ENCODE results near the gene MOGAT3.

MOGAT3 gene

DNA sequence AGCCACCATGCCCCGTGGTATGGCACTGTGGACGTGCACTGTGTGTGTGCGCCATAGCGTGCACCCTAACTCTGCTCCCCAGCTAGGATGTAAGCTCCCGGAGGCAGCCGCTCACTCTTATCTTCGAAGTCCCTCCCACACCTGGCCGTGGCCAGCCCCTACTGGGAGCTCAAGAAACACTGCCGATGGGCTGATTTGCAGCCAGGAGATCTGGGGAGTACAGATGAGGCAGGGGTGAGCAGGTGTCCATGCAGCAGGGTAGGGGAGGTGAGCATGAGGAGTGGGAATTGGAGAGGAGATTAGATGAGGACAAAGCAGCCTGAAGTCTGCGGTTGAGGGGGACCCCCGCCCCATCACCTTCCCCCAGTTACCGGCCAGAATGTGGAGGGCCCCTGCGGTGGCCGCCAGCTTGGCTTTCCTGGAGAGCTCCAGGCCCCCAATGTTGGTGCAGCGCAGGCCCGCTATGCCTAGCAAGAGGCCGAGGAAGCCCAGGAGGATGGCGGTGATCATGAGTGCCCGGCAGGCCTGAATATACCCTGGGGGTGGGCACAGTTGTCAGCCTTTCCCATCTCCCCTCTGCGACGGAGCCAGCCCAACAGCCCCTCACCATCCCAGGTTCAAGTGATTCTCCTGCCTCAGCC lies 33.2 kb upstream of the MOGAT3 start:
- no peak for DNase-seq (ENCODE audit: low spot score)

- no peak for DNase-seq (ENCODE audit: low spot score)
Measured at GRCh38 chr7:101232141-101232850, 31.5 kb upstream of the MOGAT3 start.

GRCh38 chr7:101231644-101232043 lies 30.8 kb upstream of the MOGAT3 start:
- no peak for DNase-seq (ENCODE audit: low spot score)

- no peak for DNase-seq (ENCODE audit: low spot score)
Measured at GRCh38 chr7:101226721-101227120, 25.9 kb upstream of the MOGAT3 start.

GRCh38 chr7:101225650-101226049 lies 24.8 kb upstream of the MOGAT3 start:
- DNase-seq (ENCODE audit: low spot score) = no peak

GRCh38 chr7:101223528-101223927 lies 22.7 kb upstream of the MOGAT3 start:
- no peak for DNase-seq (ENCODE audit: low spot score)

- DNase-seq (ENCODE audit: low spot score) = no peak
Measured at GRCh38 chr7:101222275-101222830, 21.5 kb upstream of the MOGAT3 start.

DNA sequence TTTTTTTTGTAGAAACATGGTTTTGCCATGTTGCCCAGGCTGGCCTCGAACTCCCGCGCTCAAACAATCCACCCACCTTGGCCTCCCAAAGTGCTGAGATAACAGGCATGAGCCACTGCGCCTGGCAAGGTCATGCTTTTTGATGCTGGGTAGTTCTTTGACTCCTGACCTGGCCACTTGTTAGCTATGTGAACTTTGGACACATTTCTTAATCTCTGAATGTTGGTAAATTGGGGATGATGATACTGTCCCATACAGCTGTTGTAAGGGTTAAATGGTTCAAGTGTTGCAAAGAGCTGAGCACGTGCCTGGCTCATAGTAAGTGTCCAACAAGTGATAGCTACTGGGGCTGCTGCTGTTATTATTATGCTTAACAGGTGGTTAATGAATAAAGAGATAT lies 19.5 kb upstream of the MOGAT3 start:
- no peak for DNase-seq (ENCODE audit: low spot score)

- peak; percentile 32 for DNase-seq (ENCODE audit: low spot score)
Measured at GRCh38 chr7:101218236-101219125, 17.6 kb upstream of the MOGAT3 start.

DNA sequence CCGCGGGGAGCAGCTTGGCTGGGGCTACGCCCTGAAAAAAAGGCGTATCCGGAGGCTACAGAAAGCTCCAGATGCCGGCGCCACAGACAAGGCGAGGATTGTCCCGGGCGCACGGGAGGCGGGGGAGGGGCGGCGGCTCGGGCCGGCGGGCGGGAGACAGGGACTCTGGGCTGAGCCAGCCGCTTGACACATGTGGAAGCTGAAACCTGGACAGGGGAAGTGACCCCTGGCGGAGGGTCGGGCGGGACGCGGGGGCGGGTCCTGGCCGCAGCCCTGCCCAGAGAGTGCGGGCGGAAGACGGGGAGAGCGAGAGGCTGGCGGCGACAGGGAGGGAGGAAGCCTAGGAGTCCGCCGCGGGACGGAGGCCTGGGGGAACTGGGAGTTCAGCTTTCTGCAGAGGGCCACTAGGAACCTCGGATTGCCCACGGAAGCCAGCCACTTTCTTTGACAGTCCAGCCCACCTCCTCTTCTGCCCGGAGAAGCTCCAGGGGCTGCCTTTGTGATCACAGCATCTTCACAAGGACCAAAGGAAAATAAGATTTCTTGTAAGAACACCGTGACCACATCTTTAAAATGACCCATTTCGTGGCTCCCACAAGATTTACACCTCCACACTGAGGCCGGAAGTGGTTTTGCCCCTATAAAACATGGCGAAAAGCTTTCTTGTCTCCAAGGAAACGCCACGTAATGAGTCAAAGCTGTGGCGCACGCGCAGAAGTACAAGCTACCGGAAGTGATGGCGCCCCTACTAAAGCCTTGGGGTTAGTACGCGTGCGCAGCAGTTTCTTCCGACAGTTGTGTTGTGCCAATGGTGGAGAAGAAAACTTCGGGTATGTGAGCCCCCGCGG lies 16.8 kb upstream of the MOGAT3 start, which contains the start of the genes PLOD3 and ZNHIT1:
Gene PLOD3, minus strand, starts transcription at position 194 of the 848 bp plus-strand sequence. CDS start 307 bp downstream, outside the sequence.
Gene ZNHIT1, plus strand, starts transcription at position 778 of the 848 bp plus-strand sequence. Its CDS starts 31 bp downstream, at position 809.
- DNase-seq (ENCODE audit: low spot score) = peak; percentile 100

DNA sequence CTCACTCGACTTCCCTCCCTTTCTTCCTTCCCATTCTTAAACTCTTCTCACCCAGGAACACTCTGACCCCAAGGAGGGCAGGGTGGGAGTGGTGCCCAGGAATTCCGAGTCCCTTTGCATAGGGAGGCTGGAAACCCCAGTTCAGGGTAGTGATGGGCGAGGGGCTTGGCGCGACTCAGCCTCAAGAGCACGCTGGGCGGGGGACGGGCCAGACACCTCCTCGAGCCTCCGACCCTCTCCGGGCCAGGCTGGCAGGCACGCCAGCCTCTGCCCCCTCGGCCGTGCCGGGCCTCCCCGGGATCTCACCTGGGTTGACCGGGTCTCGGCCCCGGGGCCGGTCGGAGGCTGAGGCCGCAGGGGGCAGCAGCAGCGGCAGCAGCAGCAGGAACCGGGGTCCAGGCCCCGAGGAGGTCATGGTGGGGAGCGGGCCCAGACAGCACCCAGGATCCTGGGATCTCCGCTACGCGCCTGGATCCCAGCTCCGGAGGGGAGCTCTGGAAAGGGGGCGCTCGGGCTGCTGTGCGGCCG lies 16.1 kb upstream of the MOGAT3 start:
- no peak for DNase-seq (ENCODE audit: low spot score)

- DNase-seq (ENCODE audit: low spot score) = peak; percentile 58
Measured at GRCh38 chr7:101216001-101216859, 15.4 kb upstream of the MOGAT3 start.

GRCh38 chr7:101212014-101212413 lies 11.2 kb upstream of the MOGAT3 start:
- no peak for DNase-seq (ENCODE audit: low spot score)

DNA sequence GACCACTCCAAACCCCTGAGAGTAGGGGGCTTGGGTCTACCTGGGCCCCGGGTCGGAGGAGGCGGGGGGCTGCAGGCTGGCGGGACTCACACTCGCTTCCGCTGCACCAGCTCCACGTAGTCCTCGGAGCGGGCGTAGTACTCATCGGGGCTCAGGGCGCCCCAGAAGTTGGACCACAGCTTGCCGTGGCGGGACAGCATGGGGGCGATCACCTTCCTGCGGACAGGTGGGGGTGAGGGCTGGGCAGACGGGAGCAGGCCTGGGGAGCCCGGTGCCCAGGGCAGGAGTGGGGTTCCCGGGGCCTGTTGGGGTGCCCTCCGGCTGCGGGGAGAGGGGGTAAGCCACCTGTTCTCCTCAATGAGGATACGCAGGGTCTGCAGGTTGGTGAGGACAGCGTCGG lies 10.7 kb upstream of the MOGAT3 start:
- DNase-seq (ENCODE audit: low spot score) = no peak

DNA sequence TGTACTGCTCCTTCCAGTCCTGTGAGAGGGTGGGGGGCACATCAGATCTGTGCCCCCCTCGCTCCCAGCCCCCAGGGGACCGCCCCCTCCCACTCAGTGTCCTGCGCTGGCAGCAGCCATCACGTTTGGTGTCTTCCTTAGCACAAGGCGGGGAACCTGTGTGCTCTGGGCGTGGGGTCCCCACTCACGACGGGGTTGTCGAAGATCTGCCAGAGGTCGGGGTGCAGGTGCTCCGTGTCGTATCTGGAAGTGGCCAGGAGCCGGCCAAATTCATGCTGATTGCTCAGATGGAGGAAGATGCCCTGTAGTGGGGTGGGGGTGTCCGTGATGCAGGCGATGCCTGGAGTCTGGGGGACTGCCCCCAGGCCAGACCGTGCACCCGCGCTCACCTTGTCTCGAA lies 9.3 kb upstream of the MOGAT3 start:
- no peak for DNase-seq (ENCODE audit: low spot score)

DNA sequence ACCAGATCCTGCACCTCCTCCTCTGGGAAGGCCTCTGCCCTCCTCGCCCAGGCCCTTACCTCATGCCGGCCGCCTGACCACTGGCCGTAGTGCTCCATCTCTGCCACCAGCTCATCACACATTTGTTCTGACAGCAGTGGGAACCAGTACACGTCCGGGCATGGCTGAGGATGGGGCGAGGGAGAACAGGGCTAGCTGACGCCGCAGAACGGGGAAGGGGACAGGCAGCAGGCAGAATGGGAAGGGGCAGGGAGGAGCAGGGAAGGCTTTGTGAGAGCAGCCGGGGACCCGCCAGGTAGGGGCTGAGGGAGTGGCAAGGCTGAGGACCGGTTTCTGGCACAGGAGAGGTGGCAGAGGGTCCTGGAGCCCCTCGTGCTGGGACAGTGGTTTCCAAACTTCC lies 8.0 kb upstream of the MOGAT3 start:
- DNase-seq (ENCODE audit: low spot score) = no peak

- no peak for DNase-seq (ENCODE audit: low spot score)
Measured at GRCh38 chr7:101207459-101207858, 6.6 kb upstream of the MOGAT3 start.

DNA sequence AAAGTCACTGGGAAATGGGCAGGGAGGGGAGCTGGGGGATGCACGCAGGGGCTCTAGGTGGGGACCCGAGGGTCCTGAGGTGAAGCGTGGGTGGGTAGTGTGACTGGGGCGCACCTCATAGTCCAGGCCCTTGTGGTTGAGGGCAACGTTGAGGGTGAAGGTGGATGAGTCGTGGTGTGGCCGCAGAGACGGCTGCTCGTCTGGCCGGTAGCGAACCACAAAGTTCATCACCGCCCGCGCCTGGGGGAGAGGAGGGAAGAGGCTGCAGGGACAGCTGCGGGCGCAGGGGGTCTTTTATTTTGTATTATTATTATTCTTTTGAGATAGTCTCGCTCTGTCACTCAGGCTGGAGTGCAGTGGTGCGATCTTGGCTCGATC lies 5.8 kb upstream of the MOGAT3 start:
- DNase-seq (ENCODE audit: low spot score) = no peak

DNA sequence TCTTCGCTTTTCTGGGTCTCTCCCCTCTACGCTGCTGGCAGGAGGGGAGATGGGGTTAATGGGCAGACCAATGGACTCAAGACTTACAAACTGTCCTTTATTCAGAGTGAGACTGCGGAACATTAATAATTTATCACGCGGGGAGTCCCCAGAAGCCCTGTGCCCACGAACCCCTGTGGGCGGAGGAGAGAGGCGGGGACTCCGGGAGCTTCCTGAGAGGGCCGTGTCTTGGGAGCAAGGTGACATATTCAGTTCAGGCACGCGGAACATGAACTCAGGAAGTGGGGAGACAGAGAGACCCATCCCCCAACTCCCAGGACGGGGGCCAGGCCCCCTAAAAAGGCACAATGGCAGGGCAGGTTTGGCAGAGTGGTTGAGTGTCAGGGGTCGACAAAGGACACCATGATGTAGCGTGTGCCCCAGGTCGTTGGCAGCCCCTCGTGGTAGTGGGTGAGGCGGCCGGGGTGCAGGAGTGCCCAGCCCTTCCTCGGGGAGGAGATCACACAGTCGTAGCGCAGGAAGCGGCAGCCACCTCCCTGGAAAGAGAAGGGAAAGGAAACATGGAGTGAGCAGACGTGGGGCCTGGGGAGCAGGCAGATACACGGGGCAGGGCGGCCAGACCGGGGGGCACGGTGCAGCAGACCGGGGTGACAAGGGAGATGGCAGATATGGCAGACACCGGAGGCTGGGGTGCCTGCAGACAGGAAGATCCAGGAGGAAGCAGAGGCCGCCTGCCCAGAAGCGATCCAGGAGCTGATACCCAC lies 5.2 kb upstream of the MOGAT3 start:
- DNase-seq (ENCODE audit: low spot score) = no peak

Data from RKO (cell line).